ENCODE results near the gene KRTAP13-2.

GRCh38 chr21:30333736-30334135 lies 38.3 kb downstream of the KRTAP13-2 start:
- no peak for TF ChIP-seq CTCF (conservative IDR thresholded peaks at IDR 0.05)
- no peak for TF ChIP-seq EZH2 (IDR thresholded peaks at IDR 0.05; ENCODE audit: low read depth)
